GM18517 (cell line): ENCODE data around the gene VPS11.

ENCODE experiments used
- ATAC-seq: cut with Tn5 transposase; IDR thresholded peaks from one replicate; pipeline ENCODE4 v1.9.1; 2021; ENCODE audit warnings: mild to moderate bottlenecking, moderate library complexity; ENCODE audit not compliant: unreplicated experiment

Gene VPS11

GRCh38 chr11:119078675-119079420 lies 11.2 kb downstream of the VPS11 start:
- no peak for ATAC-seq

- ATAC-seq: no peak
Observed at GRCh38 chr11:119081682-119082260, 14.2 kb downstream of the VPS11 start.

- peak; percentile 80 for ATAC-seq
Observed at GRCh38 chr11:119084663-119085436, 17.2 kb downstream of the VPS11 start, which contains the start of gene HMBS. TSS of gene HMBS (plus strand) at chr11:119084881. CDS start at chr11:119085034, 153 bp downstream.

GRCh38 chr11:119085437-119085847 lies 17.8 kb downstream of the VPS11 start:
- ATAC-seq: peak; percentile 27

- ATAC-seq: no peak
Observed at GRCh38 chr11:119087123-119087522, 19.5 kb downstream of the VPS11 start.

GRCh38 chr11:119087747-119088241 lies 20.2 kb downstream of the VPS11 start:
- no peak for ATAC-seq

- no peak for ATAC-seq
Observed at GRCh38 chr11:119088406-119088805, 20.8 kb downstream of the VPS11 start.

- no peak for ATAC-seq
Observed at GRCh38 chr11:119089319-119089718, 21.7 kb downstream of the VPS11 start.

GRCh38 chr11:119091178-119091577 lies 23.6 kb downstream of the VPS11 start:
- ATAC-seq: no peak

GRCh38 chr11:119091966-119092879 lies 24.6 kb downstream of the VPS11 start:
- no peak for ATAC-seq

GRCh38 chr11:119092880-119093842 lies 25.5 kb downstream of the VPS11 start:
- no peak for ATAC-seq

- ATAC-seq: no peak
Observed at GRCh38 chr11:119093942-119094815, 26.6 kb downstream of the VPS11 start.

GRCh38 chr11:119094816-119095065 lies 27.1 kb downstream of the VPS11 start:
- peak; percentile 29 for ATAC-seq

- peak; percentile 70 for ATAC-seq
Observed at GRCh38 chr11:119095066-119095880, 27.7 kb downstream of the VPS11 start.

GRCh38 chr11:119099711-119100110 lies 32.1 kb downstream of the VPS11 start:
- ATAC-seq: no peak

- no peak for ATAC-seq
Observed at GRCh38 chr11:119100246-119100970, 32.8 kb downstream of the VPS11 start.
